Purkinje cell (primary cell): ENCODE results near the gene CLIP2. TPM values are rescaled to one million over a fixed set of nuclear protein-coding genes. Genes with fewer than 3 reads are reported as not detected.

Experiments
- polyA plus RNA-seq: library from polyadenylated mRNA; unstranded; fragments of >200 nt; fragmentation: Nextera tagmentation; gene quantifications from 2 replicates; pipeline ENCODE4 v1.2.1, GENCODE V29; 2014

Gene CLIP2
- 3.2 and 5.3 TPM in 2 replicates for polyA plus RNA-seq

GRCh38 chr7:74289018-74289658 is at the start of gene CLIP2:
TSS of gene CLIP2 (plus strand) at chr7:74289407. CDS start at chr7:74317547, 28,140 bp downstream.

DNA sequence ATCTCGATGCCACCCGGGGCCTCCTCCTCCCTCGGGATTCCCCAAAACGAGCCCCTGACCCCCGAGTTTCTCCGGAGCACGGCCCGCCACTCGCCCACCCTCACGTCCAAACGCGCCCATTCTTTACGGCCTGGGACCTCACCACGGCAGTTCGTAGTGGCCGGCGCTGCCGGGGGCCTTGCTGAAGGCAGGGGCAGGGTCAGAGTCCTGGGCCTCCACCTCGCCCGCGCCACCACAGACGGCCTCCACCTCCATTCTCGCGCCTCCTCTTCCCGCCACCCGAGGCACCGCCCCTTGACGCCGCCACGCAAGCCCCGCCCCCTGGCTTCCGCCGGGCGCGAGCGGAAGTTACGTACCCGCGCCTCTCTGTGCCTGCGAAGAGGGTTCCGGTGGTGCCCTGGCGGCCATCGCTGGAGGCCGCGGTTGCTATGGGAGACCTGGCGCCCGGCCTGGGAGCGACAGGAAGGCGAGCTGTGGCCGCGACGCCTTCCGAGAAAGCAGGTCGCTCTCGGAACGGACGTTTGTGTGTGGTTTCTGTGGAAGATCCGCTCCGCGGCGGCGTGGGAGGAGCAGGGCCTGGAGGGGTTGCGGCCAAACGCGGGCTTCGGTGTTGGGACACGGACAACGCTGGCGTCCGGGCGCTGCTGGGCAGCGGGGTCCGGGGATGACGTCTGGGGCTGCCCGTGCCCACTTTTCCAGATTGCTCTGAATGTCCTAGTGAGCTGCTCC is 34.9 kb upstream of the CLIP2 start, which contains the start of gene RFC2:
TSS of gene RFC2 (minus strand) at position 271 of the 729 bp plus-strand sequence. CDS start at position 255, 16 bp downstream.

DNA sequence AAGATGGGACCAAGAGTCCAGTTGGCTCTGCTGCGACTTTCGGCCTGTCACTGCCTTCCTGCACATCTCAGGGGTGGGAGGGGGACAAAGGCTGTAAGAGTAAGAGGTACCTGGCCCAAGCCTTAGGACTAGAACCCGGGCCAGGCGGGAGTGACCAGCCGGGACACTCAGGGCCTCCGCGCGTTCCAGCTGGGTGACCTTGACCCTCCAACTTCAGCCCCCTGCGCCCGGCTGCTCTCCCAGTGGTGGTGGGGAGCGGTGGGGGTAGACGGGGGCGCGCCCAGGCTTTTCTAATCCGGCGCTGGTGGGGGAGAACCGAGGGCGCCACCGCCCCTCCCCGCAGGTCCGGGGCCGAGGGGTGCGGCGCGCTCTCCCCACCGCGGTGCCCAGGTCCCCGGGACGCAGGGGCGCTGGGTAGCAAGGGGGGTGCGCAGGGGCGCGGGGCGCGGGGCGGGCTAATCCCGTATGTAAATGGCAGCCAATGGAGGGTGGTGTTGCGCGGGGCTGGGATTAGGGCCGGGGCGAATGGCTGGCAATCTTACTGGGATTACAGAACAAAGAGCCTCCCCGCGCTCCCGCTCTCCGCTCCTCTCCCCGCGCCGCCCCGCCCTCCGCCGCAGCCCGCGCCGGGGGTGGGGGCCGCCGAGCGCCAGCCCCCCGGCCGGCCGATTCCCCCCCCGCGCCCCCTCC is 164.3 kb downstream of the CLIP2 start, which contains the start of gene GTF2IRD1:
TSS of gene GTF2IRD1 (plus strand) at position 585 of the 690 bp plus-strand sequence. CDS start 54,175 bp downstream, outside the sequence.

Other genes starting within 250 kb of the CLIP2 start
- gene LIMK1, start 205.6 kb upstream of the CLIP2 start, polyA plus RNA-seq = 0.17 and 0.46 TPM in 2 replicates
- gene EIF4H, start 115.1 kb upstream of the CLIP2 start, polyA plus RNA-seq = 44.2 and 51.3 TPM in 2 replicates
- gene LAT2, start 79.4 kb upstream of the CLIP2 start, polyA plus RNA-seq = not detected in 2 replicates
- 5.2 and 6.8 TPM in 2 replicates for gene RFC2, start 35.0 kb upstream of the CLIP2 start, polyA plus RNA-seq
- 41.3 and 60.5 TPM in 2 replicates for gene GTF2IRD1, start 164.5 kb downstream of the CLIP2 start, polyA plus RNA-seq